Mesothelial cell of epicardium (in vitro differentiated cells): ENCODE data around the gene ZBTB6. TPM values are rescaled to one million over a fixed set of nuclear protein-coding genes. Genes with fewer than 3 reads are reported as not detected.
"Not testable (repeated sequence)": the region's sequence is repeated elsewhere in the genome, so short reads cannot be mapped to it uniquely, and the experiment has no call there.

Source experiments
- DNase-seq, 2 experiments: peaks; one replicate each; pipeline ENCODE4 v3.0.0; 2021; ENCODE audit warnings: low spot score in 2 of 2; ENCODE audit not compliant: unreplicated experiment in 2 of 2
- H3K27ac Mint-ChIP-seq: 2 replicates; pipeline ENCODE4 v1.8.0; 2021; ENCODE audit warnings: mixed read lengths
- H3K27me3 Mint-ChIP-seq: 2 replicates; pipeline ENCODE4 v1.8.0; 2021; ENCODE audit warnings: low read depth, mixed read lengths
- H3K36me3 Mint-ChIP-seq: 2 replicates; pipeline ENCODE4 v1.8.0; 2021; ENCODE audit warnings: mixed read lengths
- H3K4me1 Mint-ChIP-seq: 2 replicates; pipeline ENCODE4 v1.8.0; 2021; ENCODE audit warnings: mixed read lengths
- H3K4me3 Mint-ChIP-seq: 2 replicates; pipeline ENCODE4 v1.8.0; 2021; ENCODE audit warnings: mild to moderate bottlenecking, moderate library complexity, mixed read lengths
- H3K9me3 Mint-ChIP-seq: 2 replicates; pipeline ENCODE4 v1.8.0; 2021; ENCODE audit warnings: mixed read lengths
- CTCF ChIP-seq: fragments of 200-600 bp; sonication (generic); IDR thresholded peaks from one replicate; pipeline ENCODE4 v1.5.0; 2021; ENCODE audit warnings: antibody characterized with exemption; ENCODE audit not compliant: unreplicated experiment
- total RNA-seq: library from RNA; stranded (reverse); gene quantifications from 3 replicates; pipeline ENCODE4 v1.2.1, GENCODE V29; 2021

Gene ZBTB6
- total RNA-seq, 1 donor from 2014 or later: 10.4 TPM

GRCh38 chr9:122900791-122901190 lies 12.3 kb downstream of the ZBTB6 start:
- Mint-ChIP-seq H3K27me3 (no peaks in the 10 kb centered on the region), H3K9me3 (no peaks in the 10 kb centered on the region), H3K36me3 (peaks cover 2% of the 10 kb centered on the region), H3K4me3 (no peak overlapping the region), H3K27ac (no peak overlapping the region), H3K4me1 (peaks cover 30% of the 10 kb centered on the region)
- TF ChIP-seq CTCF: no peak
- no peak for DNase-seq

- peaks cover 15% of the 10 kb centered on the region for H3K36me3 Mint-ChIP-seq
- no peak for DNase-seq
Measured at GRCh38 chr9:122897969-122898368, 15.2 kb downstream of the ZBTB6 start.

GRCh38 chr9:122888480-122888879 lies 24.6 kb downstream of the ZBTB6 start:
- no peak for DNase-seq
- peaks cover 30% of the 10 kb centered on the region for H3K36me3 Mint-ChIP-seq
- no peaks in the 10 kb centered on the region for H3K4me1 Mint-ChIP-seq
- no peak overlapping the region for H3K27ac Mint-ChIP-seq
- H3K9me3 Mint-ChIP-seq: no peaks in the 10 kb centered on the region
- H3K4me3 Mint-ChIP-seq: no peak overlapping the region
- H3K27me3 Mint-ChIP-seq: no peaks in the 10 kb centered on the region
- no peak for TF ChIP-seq CTCF

More at GRCh38 chr9:122897969-122898368, 15.2 kb downstream of the ZBTB6 start:
- peak overlapping the region; percentile 55 for H3K27ac Mint-ChIP-seq
- TF ChIP-seq CTCF: no peak
- H3K9me3 Mint-ChIP-seq: no peaks in the 10 kb centered on the region
- H3K4me1 Mint-ChIP-seq: peaks cover 15% of the 10 kb centered on the region
- H3K27me3 Mint-ChIP-seq: no peaks in the 10 kb centered on the region
- H3K4me3 Mint-ChIP-seq: no peak overlapping the region

GRCh38 chr9:122883125-122883524 lies 30.0 kb downstream of the ZBTB6 start:
- Mint-ChIP-seq H3K27ac (no peak overlapping the region), H3K36me3 (peaks cover 29% of the 10 kb centered on the region), H3K27me3 (no peaks in the 10 kb centered on the region), H3K4me3 (no peak overlapping the region), H3K4me1 (no peaks in the 10 kb centered on the region), H3K9me3 (no peaks in the 10 kb centered on the region)
- TF ChIP-seq CTCF: no peak
- no peak for DNase-seq

- TF ChIP-seq CTCF: no peak
- Mint-ChIP-seq H3K27me3 (no peaks in the 10 kb centered on the region), H3K27ac (no peak overlapping the region), H3K36me3 (peaks cover 45% of the 10 kb centered on the region), H3K4me1 (no peaks in the 10 kb centered on the region), H3K4me3 (no peak overlapping the region), H3K9me3 (no peaks in the 10 kb centered on the region)
- DNase-seq: no peak
Measured at GRCh38 chr9:122879443-122879842, 33.7 kb downstream of the ZBTB6 start.

GRCh38 chr9:122875523-122875922 lies 37.6 kb downstream of the ZBTB6 start:
- no peaks in the 10 kb centered on the region for H3K27me3 Mint-ChIP-seq
- no peaks in the 10 kb centered on the region for H3K9me3 Mint-ChIP-seq
- H3K4me1 Mint-ChIP-seq: no peaks in the 10 kb centered on the region
- DNase-seq: no peak
- TF ChIP-seq CTCF: no peak
- H3K27ac Mint-ChIP-seq: no peak overlapping the region
- H3K4me3 Mint-ChIP-seq: no peak overlapping the region
- H3K36me3 Mint-ChIP-seq: peaks cover 57% of the 10 kb centered on the region

GRCh38 chr9:122867276-122867675 lies 45.8 kb downstream of the ZBTB6 start:
- H3K4me3 Mint-ChIP-seq, DNase-seq, H3K9me3 Mint-ChIP-seq, H3K27ac Mint-ChIP-seq, H3K4me1 Mint-ChIP-seq, H3K27me3 Mint-ChIP-seq: not testable (repeated sequence)
- H3K36me3 Mint-ChIP-seq: peaks cover 55% of the 10 kb centered on the region
